Endothelial cell of umbilical vein (primary cell): Measurements from ENCODE around the gene CALR3.

Experiments
- EZH2 ChIP-seq: IDR thresholded peaks from 2 replicates; pipeline ENCODE4 v1.6.1; 2012; ENCODE audit warnings: borderline replicate concordance, low read depth, mild to moderate bottlenecking, moderate library complexity, low read length, inconsistent platforms; ENCODE audit not compliant: severe bottlenecking
- FOS ChIP-seq: IDR thresholded peaks from 2 replicates; pipeline ENCODE4 v1.6.1; 2011; ENCODE audit warnings: mild to moderate bottlenecking, low read length, moderate library complexity, borderline replicate concordance; ENCODE audit not compliant: insufficient read depth
- GATA2 ChIP-seq: IDR thresholded peaks from 2 replicates; pipeline ENCODE4 v1.7.0; 2011; ENCODE audit warnings: low read depth, mild to moderate bottlenecking, moderate library complexity, mixed read lengths, low read length; ENCODE audit not compliant: insufficient read length, insufficient read depth
- JUN ChIP-seq: IDR thresholded peaks from 2 replicates; pipeline ENCODE4 v1.6.1; 2011; ENCODE audit warnings: borderline replicate concordance, low read depth; ENCODE audit not compliant: insufficient read length, insufficient read depth
- MAX ChIP-seq: IDR thresholded peaks from 2 replicates; pipeline ENCODE4 v1.6.1; 2011; ENCODE audit not compliant: insufficient read depth, insufficient read length
- MYC ChIP-seq: IDR thresholded peaks from one replicate; pipeline ENCODE4 v1.6.1; 2011; ENCODE audit warnings: mild to moderate bottlenecking, low read depth, low read length
- POLR2A ChIP-seq: IDR thresholded peaks from 2 replicates; pipeline ENCODE4 v1.6.1; 2012; ENCODE audit warnings: low read depth, mild to moderate bottlenecking, control low read depth, low read length
- POLR2AphosphoS5 ChIP-seq: IDR thresholded peaks from 2 replicates; pipeline ENCODE4 v1.6.1; 2012; ENCODE audit warnings: low read depth, mild to moderate bottlenecking, control low read depth, low read length, moderate library complexity; ENCODE audit not compliant: insufficient read depth
- TF ChIP-seq, protein P1 (sequence below), 2 donors: IDR thresholded peaks; 1 replicate in 1 of 2; 2 replicates in 1 of 2; pipeline ENCODE4 v1.5.1; 2011; ENCODE audit warnings: low read length in 2 of 2, mild to moderate bottlenecking in 2 of 2, moderate library complexity in 2 of 2, control low read depth in 1 of 2, inconsistent platforms in 1 of 2, low read depth in 1 of 2; ENCODE audit not compliant: insufficient read depth in 1 of 2; ENCODE audit errors: extremely low read depth in 1 of 2

DNA sequence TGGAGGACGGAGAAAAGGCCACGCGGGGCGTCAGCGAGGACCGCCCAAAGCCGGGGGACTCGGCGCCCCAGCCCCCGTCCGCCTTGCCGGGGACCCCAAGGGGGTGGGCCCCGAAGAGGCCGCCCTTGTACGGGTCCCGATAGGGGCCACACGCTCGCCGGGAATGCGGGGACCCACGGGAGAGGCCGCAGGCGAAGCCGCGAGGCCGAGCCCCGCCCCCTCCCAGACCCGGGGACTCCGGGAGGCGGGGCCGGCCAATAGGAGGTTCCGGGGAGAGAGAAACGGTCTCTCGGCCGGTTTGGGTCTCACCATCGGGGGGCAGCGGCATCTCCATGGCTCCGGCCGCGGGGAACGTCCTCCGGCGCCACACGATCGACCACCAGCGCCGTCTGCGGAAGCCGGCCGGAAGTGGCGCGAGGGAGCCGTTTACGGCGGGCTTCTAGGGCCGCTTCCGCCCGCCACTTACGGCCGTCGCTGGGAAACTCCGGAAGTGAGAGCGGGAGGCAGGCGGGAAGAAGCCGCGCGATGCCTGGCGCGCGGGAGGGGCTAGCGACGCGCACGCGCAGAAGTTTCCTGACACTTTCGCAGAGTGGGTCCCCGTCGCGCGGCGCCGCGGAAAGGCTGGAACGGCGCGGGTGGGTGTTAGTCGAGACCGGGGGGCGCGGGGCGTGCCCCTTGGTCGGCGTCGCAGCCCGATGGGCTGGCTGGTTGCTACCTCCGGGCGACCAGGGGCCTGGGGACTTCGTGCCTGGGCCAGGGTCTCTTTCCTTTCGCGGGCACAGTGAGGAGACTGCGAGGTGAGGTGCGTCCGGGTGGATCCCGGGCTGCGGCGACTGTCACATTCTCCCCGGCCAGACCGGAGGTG is 46.3 kb upstream of the CALR3 start, which contains the start of gene CHERP:
- TF ChIP-seq POLR2AphosphoS5 (peak; percentile 94), POLR2A (peak; percentile 91), JUN (no peak), FOS (no peak), EZH2 (no peak), GATA2 (no peak), MAX (no peak), MYC (no peak)
- TF ChIP-seq, protein P1, sequence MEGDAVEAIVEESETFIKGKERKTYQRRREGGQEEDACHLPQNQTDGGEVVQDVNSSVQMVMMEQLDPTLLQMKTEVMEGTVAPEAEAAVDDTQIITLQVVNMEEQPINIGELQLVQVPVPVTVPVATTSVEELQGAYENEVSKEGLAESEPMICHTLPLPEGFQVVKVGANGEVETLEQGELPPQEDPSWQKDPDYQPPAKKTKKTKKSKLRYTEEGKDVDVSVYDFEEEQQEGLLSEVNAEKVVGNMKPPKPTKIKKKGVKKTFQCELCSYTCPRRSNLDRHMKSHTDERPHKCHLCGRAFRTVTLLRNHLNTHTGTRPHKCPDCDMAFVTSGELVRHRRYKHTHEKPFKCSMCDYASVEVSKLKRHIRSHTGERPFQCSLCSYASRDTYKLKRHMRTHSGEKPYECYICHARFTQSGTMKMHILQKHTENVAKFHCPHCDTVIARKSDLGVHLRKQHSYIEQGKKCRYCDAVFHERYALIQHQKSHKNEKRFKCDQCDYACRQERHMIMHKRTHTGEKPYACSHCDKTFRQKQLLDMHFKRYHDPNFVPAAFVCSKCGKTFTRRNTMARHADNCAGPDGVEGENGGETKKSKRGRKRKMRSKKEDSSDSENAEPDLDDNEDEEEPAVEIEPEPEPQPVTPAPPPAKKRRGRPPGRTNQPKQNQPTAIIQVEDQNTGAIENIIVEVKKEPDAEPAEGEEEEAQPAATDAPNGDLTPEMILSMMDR (IDR thresholded peaks at IDR 0.05; ENCODE audit: extremely low read depth in 1 of 2, insufficient read depth in 1 of 2, low read depth in 1 of 2, low read length in 2 of 2): no peak
